Activated T-cell treated with anti-CD3 and anti-CD28 coated beads, Interleukin-2, amount 50 U/mL, for 4 hours (primary cell): ENCODE results near the gene SAMD15. TPM values are rescaled to one million over a fixed set of nuclear protein-coding genes. Genes with fewer than 3 reads are reported as not detected.
"Not testable (repeated sequence)": the region's sequence is repeated elsewhere in the genome, so short reads cannot be mapped to it uniquely, and the experiment has no call there.

Experiments used
- ATAC-seq, 2 donors: fragments of 200-7000 bp; cut with Tn5 transposase; one replicate each; pipeline ENCODE4 v1.10.0; 2021
- DNase-seq: peaks from one replicate; pipeline ENCODE4 v3.0.0-alpha.2; 2020
- H3K27me3 Mint-ChIP-seq: one replicate; pipeline ENCODE4 v1.8.0; 2021; ENCODE audit warnings: low read depth, mixed read lengths
- H3K36me3 Mint-ChIP-seq: one replicate; pipeline ENCODE4 v1.8.0; 2022; ENCODE audit warnings: mixed read lengths; ENCODE audit not compliant: insufficient read depth
- H3K4me1 Mint-ChIP-seq: one replicate; pipeline ENCODE4 v1.8.0; 2021; ENCODE audit warnings: low read depth, mixed read lengths
- H3K4me3 Mint-ChIP-seq: one replicate; pipeline ENCODE4 v1.8.0; 2021; ENCODE audit warnings: mild to moderate bottlenecking, moderate library complexity, mixed read lengths
- H3K9me3 Mint-ChIP-seq: one replicate; pipeline ENCODE4 v1.8.0; 2021; ENCODE audit warnings: mixed read lengths
- total RNA-seq, 3 donors: library from RNA; stranded (reverse); gene quantifications; one replicate each; pipeline ENCODE4 v1.2.1, GENCODE V29; 2021

The SAMD15 gene
- total RNA-seq, 3 donors from 2014 or later, result 0.61 to 0.90 (median 0.82) TPM

DNA sequence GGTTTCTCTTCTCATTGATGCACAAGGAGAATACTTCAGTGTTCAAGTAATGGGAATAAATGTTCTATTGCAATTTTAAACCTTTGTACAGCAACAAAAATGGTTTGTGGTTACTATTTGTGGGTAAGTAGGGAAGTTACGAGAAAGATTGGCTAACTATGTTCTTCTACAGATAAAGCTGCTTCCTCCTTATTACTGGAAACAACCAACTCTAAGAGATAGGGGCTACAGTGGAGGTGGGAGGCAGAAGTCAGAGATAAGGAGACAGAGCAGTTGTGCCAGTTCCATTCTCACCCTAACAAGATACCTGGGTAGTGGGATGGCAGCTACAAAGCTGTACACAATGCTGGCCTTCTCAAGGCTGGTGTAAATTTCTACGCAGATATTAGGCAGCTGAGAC is 30.0 kb downstream of the SAMD15 start:
- no peaks in the 10 kb centered on the region for H3K27me3 Mint-ChIP-seq
- ATAC-seq (no peak), DNase-seq (no peak)
- no peak overlapping the region for H3K4me3 Mint-ChIP-seq
- peaks cover 10% of the 10 kb centered on the region for H3K4me1 Mint-ChIP-seq
- H3K9me3 Mint-ChIP-seq, result no peaks in the 10 kb centered on the region
- H3K36me3 Mint-ChIP-seq, result peaks cover 3% of the 10 kb centered on the region

DNA sequence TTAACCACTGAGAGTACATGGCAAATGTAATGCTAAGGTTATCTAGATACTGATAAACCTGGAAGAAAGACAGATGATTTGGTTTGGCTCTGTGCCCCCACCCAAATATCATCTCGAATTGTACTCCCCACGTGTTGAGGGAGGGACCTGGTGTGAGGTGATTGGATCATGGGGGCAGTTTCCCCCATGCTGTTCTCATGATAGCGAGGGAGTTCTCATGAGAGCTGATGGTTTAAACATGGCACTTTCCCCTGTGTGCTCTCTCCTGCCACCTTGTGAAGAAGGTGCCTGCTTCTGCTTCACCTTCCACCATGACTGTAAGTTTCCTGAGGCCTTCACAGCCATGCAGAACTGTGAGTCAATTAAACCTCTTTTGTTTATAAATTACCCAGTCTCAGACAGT is 32.0 kb downstream of the SAMD15 start:
- DNase-seq, result no peak
- Mint-ChIP-seq H3K27me3 (no peaks in the 10 kb centered on the region), H3K36me3 (peaks cover 3% of the 10 kb centered on the region), H3K4me3 (no peak overlapping the region), H3K9me3 (no peaks in the 10 kb centered on the region), H3K4me1 (peaks cover 10% of the 10 kb centered on the region)
- ATAC-seq, result no peak

DNA sequence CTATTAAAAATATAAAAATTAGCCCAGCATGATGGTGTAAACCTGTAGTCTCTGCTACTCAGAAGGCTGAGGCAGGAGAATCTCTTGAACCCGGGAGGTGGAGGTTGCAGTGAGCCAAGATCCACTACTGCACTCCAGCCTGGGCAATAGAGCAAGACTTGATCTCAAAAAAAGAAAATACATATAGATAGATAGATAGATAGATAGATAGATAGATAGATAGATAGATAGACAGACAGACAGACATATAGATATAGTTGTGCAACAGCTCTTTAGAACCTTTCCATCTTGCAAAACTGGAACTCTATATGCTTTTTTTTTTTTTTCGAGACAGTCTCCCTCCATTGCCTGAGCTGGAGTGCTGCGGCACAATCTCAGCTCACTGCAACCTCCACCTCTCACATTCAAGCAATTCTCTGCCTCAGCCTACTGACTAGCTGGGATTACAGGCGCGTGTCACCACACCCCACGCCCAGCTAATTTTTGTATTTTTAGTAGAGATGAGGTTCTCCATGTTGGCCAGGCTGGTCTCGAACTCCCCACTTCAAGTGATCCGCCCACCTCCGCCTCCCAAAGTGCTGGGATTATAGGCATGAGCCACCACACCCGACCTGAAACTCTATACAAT is 38.3 kb downstream of the SAMD15 start:
- H3K4me3 Mint-ChIP-seq, DNase-seq, ATAC-seq, H3K4me1 Mint-ChIP-seq, H3K27me3 Mint-ChIP-seq, H3K36me3 Mint-ChIP-seq: not testable (repeated sequence)
- peaks cover 21% of the 10 kb centered on the region for H3K9me3 Mint-ChIP-seq

DNA sequence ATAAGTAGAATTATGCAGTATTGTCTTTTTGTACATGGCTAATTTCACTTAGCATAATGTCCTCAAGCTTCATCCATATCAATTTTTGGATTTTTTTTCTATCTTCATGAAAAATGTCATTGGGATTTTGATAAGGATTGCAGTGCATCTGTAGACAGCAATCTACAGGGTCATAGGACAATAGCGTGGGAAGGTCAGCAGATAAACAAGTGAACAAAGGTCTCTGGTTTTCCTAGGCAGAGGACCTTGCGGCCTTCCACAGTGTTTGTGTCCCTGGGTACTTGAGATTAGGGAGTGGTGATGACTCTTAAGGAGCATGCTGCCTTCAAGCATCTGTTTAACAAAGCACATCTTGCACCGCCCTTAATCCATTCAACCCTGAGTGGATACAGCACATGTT is 38.9 kb downstream of the SAMD15 start:
- H3K4me1 Mint-ChIP-seq, H3K36me3 Mint-ChIP-seq, ATAC-seq, H3K4me3 Mint-ChIP-seq, DNase-seq, H3K27me3 Mint-ChIP-seq: not testable (repeated sequence)
- peaks cover 21% of the 10 kb centered on the region for H3K9me3 Mint-ChIP-seq

DNA sequence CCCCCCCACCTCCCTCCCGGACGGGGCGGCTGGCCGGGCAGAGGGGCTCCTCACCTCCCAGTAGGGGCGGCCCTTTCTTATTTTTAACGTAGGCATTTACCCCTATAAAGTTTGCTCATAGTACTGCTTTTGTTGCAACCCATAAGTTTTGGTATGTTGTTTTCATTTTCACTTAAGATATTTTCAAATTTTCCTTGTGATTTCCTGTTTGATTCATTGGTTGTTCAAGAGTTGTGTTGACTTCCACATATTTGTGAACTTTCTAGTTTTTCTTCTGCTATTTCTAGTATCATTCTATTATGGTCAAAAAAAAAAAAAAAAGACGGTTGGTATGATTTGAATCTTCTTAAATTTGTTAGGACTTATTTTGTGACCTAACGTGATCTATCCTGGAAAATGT is 39.7 kb downstream of the SAMD15 start:
- no peak for DNase-seq
- peaks cover 10% of the 10 kb centered on the region for H3K36me3 Mint-ChIP-seq

DNA sequence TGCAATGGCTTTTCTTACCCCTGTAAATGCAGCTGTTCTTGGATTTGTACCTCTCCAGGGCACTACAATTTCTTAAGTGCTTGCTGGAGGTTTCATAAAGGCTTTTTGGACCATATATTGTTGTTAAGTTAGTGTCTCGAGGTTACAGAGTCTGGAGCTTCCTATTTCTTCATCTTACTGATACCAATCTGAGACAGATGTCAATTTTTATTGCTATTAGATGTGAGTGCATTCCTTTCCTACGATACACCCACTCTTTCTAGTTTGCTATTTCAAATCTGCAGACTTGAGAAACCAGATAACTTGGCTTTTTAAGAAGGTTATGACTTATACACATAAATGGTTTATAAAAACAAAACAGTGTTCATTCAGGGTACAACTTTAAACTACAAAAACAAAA is 44.0 kb downstream of the SAMD15 start:
- Mint-ChIP-seq H3K27me3 (no peaks in the 10 kb centered on the region), H3K9me3 (peaks cover 27% of the 10 kb centered on the region), H3K4me1 (no peaks in the 10 kb centered on the region), H3K36me3 (peaks cover 47% of the 10 kb centered on the region), H3K4me3 (no peak overlapping the region)
- DNase-seq, result no peak
- no peak for ATAC-seq

More for the DNA sequence above, 39.7 kb downstream of the SAMD15 start:
- no peak overlapping the region for H3K4me3 Mint-ChIP-seq
- H3K4me1 Mint-ChIP-seq, result no peaks in the 10 kb centered on the region
- H3K27me3 Mint-ChIP-seq, result no peaks in the 10 kb centered on the region
- no peak for ATAC-seq
- peaks cover 23% of the 10 kb centered on the region for H3K9me3 Mint-ChIP-seq

DNA sequence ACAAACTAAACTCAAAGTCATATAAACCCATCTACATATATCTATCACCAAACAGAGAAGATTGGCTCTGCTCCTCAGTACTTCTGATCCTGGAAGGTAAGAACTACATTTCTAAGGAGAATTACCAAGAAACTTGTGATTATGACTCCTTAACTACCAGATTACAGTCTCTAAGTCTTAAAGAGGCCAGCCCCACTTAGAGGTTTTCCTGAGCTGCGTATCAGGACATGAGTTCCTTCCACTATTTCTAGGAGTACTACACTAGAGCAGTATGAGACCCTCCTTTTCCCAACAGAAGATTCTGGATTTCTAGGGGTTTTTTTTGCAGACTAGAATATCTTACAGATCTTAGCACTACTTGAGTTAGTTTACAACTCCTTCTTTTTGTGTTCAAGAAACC is 46.2 kb downstream of the SAMD15 start, which contains the start of gene NOXRED1:
TSS of gene NOXRED1 (minus strand) at position 101 of the 400 bp plus-strand sequence. CDS start 634 bp downstream, outside the sequence.
- Mint-ChIP-seq H3K4me3 (no peak within 1 kb of the TSS), H3K36me3 (peaks cover 69% of the 10 kb centered on the region), H3K4me1 (no peaks in the 10 kb centered on the region), H3K27me3 (no peaks in the 10 kb centered on the region), H3K9me3 (peaks cover 17% of the 10 kb centered on the region)
- ATAC-seq (no peak), DNase-seq (no peak)

DNA sequence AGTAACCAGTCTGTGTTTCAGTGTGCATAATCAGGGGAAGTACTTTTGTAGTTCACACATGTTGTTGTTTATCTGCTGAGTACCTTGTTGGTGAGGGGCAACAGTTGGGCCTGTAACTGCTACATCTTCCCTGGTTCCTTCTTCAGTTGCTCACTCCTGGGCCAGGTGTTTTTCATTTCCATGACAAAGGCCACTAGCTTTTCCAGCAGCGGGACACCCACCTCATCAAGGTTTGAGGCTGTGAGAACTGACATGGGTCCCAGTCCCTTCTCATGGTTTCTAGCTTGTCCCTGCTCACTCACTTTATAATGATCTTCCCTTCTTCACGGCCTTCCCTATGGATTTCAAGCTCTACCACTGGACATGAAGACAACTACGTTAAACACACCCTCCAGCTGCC is 47.7 kb downstream of the SAMD15 start:
- Mint-ChIP-seq H3K9me3 (peaks cover 10% of the 10 kb centered on the region), H3K4me1 (no peaks in the 10 kb centered on the region), H3K27me3 (no peaks in the 10 kb centered on the region), H3K4me3 (no peak overlapping the region), H3K36me3 (peaks cover 80% of the 10 kb centered on the region)
- DNase-seq (no peak), ATAC-seq (no peak)

DNA sequence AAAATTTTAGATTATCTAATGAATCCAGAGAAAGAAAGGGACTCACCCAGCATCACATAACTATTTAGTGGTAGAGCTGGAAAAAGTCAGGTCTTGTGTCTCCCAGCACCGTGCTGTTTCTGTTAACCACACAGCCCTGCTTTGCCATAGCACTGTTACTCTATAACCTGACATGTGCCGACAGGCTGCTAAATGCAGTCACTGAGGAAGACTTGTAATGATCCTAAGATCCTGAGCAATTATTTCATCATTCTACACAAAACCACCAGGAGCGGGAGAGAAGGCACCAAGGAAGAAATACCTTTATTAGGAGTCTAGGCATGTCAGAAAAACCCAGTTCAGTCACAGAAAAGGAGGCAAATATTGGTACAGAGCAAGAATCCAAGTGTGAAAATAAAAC is 49.2 kb downstream of the SAMD15 start:
- DNase-seq (no peak), ATAC-seq (no peak)
- Mint-ChIP-seq H3K9me3 (peaks cover 7% of the 10 kb centered on the region), H3K36me3 (peaks cover 85% of the 10 kb centered on the region), H3K4me1 (no peaks in the 10 kb centered on the region), H3K4me3 (no peak overlapping the region), H3K27me3 (no peaks in the 10 kb centered on the region)

DNA sequence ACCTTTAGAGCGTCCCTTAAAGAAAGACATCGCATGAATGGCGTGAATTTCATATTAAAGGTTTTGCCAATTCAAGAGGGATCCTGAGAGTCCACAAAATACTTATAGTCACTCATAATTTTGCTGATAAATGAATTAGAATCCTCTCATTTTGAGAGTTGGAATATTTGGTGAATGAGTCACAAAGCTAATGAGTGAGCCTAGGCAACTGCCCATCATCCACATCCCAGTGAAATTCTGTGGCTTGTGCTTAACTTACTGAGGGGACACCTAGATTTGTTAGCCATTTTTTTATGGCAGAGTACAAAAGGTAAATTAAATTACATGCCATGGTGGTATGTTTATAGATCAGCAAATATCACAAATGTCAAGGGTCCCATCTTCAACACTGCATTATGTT is 58.9 kb downstream of the SAMD15 start:
- Mint-ChIP-seq H3K27me3 (no peaks in the 10 kb centered on the region), H3K36me3 (peaks cover 32% of the 10 kb centered on the region), H3K4me1 (no peaks in the 10 kb centered on the region), H3K4me3 (no peak overlapping the region), H3K9me3 (no peaks in the 10 kb centered on the region)
- no peak for DNase-seq
- ATAC-seq, result no peak

DNA sequence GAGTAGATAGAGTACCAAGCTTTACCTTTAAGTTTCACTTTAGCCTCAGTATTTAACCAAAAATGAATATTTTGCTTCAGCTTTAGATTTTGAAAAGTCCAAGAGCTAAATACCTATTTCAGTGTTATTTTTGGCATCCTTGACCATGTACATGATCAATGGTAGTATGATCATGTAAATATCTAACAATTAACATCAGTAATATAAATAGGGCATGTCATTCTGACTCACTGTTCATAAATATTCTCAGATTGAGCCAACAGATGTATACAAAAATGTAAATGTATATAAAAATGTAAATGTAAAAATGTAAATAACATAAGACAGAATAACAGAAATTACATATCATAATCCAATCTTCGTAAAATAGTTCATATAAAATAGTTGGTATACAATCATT is 61.4 kb downstream of the SAMD15 start:
- no peak for ATAC-seq
- Mint-ChIP-seq H3K27me3 (no peaks in the 10 kb centered on the region), H3K4me1 (no peaks in the 10 kb centered on the region), H3K4me3 (no peak overlapping the region), H3K9me3 (no peaks in the 10 kb centered on the region), H3K36me3 (peaks cover 43% of the 10 kb centered on the region)
- no peak for DNase-seq

DNA sequence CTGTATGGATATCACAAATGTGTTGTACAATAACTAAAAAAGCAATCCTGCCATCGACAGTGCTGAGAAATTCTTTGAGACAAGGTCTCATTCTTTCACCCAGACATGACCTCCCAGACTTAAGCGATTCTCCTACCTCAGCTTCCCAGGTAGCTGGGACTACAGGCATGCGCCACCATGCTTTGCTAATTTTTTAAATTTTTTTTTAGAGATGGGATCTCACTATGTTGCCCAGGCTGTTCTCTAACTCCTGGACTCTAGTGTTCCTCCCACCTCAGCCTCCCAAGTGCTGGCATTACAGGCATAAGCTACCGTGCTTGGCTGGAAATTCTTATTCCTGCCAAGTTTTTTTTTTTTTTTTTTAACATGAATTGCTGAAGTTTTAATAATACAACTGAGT is 62.7 kb downstream of the SAMD15 start:
- peaks cover 38% of the 10 kb centered on the region for H3K36me3 Mint-ChIP-seq
- H3K4me1 Mint-ChIP-seq, result no peaks in the 10 kb centered on the region
- no peak for ATAC-seq
- no peaks in the 10 kb centered on the region for H3K9me3 Mint-ChIP-seq
- DNase-seq, result no peak
- no peaks in the 10 kb centered on the region for H3K27me3 Mint-ChIP-seq
- H3K4me3 Mint-ChIP-seq, result no peak overlapping the region

Other genes with a start within 250 kb of the SAMD15 start
- gene ZDHHC22, start 235.6 kb upstream of the SAMD15 start, total RNA-seq, result not detected
- gene TMEM63C, start 195.6 kb upstream of the SAMD15 start, total RNA-seq, result under 1 TPM; 0.65 to 0.91 (median 0.87) TPM
- not detected for gene NGB, start 106.2 kb upstream of the SAMD15 start, total RNA-seq
- 10 to 100 TPM; 18.0 to 22.2 (median 19.2) TPM for gene POMT2, start 56.5 kb upstream of the SAMD15 start, total RNA-seq
- 1 to 10 TPM; 5.5 to 9.2 (median 8.1) TPM for gene GSTZ1, start 56.3 kb upstream of the SAMD15 start, total RNA-seq
- gene TMED8, start 285 bp upstream of the SAMD15 start, total RNA-seq, result 10 to 100 TPM; 16.1 to 17.1 (median 16.2) TPM
- under 1 TPM in 2 of 3 donors, not detected in 1; 0.15 to 0.18 TPM for gene NOXRED1, start 46.1 kb downstream of the SAMD15 start, total RNA-seq
- gene VIPAS39, start 80.2 kb downstream of the SAMD15 start, total RNA-seq, result 10 to 100 TPM; 12.7 to 15.7 (median 13.9) TPM
- 100 to 1,000 TPM; 339 to 369 (median 361) TPM for gene AHSA1, start 80.7 kb downstream of the SAMD15 start, total RNA-seq
- gene ISM2, start 121.4 kb downstream of the SAMD15 start, total RNA-seq, result not detected
- 10 to 100 TPM; 18.1 to 23.7 (median 23.2) TPM for gene SPTLC2, start 239.3 kb downstream of the SAMD15 start, total RNA-seq